Stimulated activated CD8-positive, alpha-beta memory T cell treated with anti-CD3 and anti-CD28 coated beads, Interleukin-12 subunit alpha, Interleukin-12 subunit beta, amount 100 ng/mL, for 4 hours (primary cell): ENCODE measurements around the gene NR6A1.
"Not testable (repeated sequence)": the region's sequence is repeated elsewhere in the genome, so short reads cannot be mapped to it uniquely, and the experiment has no call there.

ENCODE experiments used
- DNase-seq: peaks from one replicate; pipeline ENCODE4 v3.0.0-alpha.2; 2020; ENCODE audit warnings: low read depth

NR6A1 gene

DNA sequence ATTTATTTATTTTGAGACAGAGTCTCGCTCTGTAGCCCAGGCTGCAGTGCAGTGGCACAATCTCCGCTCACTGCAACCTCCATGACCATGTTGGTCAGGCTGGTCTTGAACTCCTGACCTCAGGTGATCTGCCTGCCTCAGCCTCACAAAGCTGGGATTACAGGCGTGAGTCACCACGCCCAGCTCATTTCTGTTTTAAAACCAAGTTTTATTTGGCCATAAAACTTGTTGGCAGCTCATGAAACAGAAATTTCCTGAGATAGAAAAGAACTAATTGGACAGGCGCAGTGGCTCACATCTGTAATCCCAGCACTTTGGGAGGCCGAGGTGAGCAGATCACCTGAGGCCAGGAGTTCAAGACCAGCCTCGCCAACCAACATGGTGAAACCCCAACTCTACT lies 155.3 kb downstream of the NR6A1 start:
- not testable (repeated sequence) for DNase-seq

DNA sequence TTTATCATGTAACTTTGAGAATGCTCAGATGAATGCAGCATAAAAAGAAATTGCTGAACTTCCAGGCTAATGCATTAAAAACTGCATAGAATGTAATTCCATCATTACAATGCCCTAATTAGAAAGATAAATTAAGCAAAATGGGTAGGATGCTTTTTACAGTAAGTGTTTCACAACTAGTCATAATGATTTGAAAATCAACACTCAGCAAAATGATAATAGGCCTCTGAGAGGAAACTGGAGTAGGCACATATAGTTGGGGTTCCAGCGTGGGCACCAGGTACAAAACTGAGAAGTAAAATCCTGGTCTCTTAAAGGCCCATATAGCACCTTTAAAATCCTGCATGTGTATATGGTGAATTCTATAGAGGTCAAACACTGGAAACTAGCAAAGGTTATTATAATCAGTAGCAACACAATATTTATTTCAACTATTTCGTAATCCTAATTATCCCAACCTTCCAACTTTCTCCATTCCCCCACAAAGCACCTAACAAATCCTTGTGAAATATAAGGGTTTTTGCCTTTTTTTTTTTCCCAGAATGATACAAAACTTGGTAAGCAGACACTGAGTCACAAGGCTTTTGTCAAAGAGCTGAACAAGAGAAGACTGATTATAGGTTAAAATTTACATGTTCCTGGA lies 155.9 kb downstream of the NR6A1 start:
- DNase-seq: no peak

DNA sequence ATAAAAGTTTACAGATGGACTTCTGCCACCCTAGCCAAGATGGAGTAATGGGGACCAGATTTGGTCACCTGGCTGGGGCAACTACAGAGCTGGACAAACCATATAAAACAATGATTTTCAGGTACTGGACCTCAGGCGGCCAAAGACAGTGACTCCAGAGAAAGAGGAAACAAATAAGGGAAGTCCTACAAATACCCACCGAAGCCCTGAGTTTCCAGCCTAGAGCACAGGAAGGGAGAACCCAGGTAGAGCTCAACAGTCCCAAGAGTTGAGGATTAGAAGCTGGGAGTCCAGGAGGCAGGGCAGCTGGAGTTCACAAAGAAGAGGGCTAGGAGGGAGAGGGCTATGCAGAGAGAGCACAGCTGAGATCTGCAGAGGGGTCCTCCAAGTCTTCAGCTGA lies 157.3 kb downstream of the NR6A1 start:
- DNase-seq: no peak

DNA sequence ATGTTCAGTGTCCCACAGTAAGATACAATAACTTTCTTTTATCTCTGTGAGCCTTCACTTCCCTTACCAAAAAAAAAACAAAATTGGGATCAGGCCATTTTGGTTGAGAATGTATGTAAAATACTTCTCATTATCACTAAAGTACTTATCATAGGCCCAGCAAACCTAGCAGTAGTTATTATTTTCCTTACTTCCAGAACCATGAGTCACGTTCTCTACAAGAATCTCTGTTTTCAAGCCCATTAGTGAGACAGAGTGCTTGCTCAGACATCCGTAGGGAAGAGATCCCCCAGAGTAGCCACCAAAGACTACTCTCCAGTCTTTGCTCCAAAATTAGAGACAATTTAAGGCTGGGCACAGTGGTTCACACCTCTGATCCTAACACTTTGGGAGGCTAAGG lies 160.0 kb downstream of the NR6A1 start:
- DNase-seq: no peak

DNA sequence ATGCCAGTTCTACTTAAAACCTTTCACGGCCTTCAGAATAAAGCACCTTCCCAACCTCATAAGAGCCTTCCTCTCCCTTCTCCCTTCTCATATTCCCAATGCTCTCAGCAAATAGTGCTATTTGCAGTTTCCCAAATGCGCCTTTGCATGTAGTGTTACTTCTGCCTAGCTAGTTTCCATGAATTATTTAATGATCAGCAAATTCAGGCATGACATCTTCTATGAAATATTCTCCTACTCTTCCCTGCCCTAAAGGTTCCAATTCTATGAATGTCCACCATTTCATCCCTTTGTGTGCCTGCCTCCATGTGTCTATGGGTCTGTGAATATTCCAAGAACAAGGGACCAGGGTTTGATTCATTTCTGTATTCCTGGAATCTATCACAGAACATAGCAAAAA lies 165.1 kb downstream of the NR6A1 start:
- no peak for DNase-seq

DNA sequence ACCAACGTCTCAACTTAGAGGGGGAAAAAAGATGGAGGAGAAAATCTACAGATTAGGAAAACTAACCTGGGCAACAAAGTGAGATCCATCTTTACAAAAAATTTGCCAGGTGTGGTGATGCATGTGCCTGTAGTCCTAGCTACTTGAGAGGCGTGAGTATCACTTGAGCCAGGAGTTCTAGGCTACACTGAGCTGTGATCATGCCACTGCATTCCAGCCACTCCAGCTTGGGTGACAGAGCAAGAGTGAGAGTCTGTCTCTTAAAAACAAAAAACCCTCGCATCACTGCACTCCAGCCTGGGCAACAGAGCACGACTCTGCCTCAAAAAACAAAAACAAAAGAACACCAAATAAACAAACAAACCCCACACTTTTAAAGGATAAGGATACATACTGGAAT lies 165.9 kb downstream of the NR6A1 start:
- DNase-seq: no peak

DNA sequence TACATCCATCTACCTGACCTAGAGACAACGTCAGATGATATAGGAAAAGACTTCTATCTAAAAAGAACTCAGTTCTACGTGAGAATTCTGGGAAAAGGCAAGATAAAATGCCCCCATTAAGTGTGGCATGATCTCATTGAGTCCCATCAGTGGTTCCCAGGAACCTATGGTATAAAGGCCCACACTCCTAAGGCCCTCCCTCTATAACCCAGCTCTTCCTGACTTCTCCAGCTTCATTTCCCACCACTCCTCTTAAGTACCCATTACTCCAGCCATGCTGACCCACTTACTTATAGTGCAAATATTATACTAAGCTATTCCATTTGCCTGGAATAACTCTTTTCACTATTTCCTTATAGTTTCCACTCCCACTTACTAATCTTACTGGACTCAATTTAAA lies 168.5 kb downstream of the NR6A1 start:
- no peak for DNase-seq

DNA sequence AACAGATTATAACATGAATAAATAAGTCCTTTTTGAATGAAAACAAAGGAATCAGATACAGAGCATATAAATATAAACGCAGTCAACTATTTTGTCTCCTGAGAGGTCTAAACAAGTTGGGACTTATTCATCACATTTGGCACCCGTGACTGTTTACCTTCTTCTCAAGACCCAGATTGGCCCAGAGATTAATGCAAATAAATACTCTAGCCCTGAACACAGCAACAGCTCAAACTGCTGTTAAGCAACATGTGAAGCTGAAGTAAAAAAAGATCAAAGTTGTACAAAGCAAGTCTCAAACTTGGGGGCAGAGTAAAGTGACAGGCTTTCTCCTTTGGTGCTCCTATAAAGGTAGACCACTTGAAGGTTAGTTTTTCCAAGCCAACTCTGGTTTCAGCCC lies 168.9 kb downstream of the NR6A1 start:
- DNase-seq: no peak

DNA sequence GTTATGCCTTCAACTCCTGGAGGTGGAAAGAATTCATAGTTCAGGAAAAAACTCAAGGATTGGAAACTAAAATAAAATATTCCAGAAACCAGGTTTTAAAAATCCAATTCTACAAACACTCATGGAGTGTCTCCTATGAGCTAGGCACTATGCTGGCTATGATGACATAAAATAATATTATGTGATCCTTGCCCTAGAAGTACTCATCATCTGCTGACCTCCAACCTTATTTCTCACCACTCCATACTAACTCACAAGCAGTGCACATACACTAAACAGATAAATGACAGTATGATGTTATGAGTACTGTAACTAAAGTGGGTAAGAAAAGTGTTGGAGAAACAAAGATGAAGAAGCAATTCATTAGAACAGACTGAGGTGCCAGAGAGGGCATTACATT lies 170.7 kb downstream of the NR6A1 start:
- DNase-seq: no peak

DNA sequence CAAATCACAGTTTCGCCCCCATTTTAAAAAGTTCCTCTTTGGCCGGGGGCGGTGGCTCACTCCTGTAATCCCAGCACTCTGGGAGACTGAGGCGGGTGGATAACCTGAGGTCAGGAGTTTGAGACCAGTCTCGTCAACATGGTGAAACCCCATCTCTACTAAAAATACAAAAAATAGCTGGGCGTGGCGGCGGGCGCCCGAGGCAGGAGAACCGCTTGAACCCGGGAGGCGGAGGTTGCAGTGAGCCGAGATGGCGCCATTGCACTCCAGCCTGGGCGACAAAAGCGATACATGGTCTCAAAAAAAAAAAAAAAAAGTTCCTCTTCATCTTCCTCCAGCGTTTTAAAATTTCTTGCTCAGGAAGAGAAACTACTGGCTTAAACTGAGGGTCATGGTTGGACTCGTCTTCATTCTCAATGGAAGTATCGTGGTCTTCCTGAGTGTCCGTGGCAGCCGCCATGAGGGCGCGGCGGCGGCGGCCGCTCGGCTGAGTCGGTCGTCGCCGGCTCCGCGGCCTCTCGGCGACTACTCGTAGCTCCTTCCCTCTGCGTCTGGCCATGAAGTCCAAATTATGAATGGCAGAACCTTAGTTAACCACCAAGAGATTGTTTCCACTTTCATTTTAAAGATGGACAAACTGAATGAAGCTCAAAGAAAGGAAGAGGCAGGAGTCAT lies 171.9 kb downstream of the NR6A1 start:
- no peak for DNase-seq

DNA sequence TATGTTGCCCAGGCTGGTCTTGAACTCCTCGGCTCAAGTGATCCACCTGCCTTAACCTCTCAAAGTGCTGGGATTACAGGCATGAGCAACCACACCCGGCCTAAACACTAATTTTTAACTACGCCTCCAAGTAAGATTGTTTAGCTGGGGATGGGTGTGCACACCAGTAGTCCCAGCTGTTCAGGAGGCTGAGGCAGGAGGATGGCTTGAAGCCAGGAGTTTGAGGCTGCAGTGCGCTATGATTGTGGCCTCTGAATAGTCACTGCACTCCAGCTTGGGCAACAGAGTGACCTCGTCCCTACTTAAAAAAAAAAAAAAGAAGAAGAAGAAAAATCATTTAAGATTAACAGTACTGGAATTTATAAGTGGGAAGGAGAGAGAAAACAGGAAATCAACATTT lies 173.1 kb downstream of the NR6A1 start:
- no peak for DNase-seq

DNA sequence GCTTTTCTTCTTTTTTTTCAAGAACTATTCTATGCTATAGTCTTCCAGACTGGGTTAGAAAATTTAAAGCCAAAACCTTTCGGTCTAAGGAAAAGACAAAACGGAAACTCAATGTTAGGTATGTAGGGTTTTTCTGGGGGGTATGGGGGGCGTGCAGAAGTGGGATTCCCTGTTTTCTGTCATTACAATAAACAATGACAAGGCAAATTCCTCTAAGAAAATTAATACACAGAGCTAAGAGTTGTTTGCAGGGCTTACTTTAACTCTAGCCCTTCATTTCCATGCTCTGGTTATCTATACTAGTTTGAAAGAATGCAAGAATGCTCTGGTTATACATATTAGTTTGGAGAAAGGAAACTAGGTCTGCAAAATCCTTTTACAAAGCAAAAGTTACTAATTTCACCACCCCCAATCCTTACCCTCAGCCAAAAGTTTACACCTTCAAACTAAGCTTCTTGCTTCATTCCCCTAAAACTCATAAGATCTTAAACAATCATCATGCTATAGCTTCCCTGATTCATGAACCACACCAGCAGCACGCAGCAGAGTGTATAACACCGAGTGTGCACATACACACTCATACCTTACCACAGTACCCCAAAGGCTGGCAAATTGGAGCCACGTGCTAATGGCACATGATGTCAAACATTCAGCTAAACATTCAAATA lies 174.8 kb downstream of the NR6A1 start:
- no peak for DNase-seq

DNA sequence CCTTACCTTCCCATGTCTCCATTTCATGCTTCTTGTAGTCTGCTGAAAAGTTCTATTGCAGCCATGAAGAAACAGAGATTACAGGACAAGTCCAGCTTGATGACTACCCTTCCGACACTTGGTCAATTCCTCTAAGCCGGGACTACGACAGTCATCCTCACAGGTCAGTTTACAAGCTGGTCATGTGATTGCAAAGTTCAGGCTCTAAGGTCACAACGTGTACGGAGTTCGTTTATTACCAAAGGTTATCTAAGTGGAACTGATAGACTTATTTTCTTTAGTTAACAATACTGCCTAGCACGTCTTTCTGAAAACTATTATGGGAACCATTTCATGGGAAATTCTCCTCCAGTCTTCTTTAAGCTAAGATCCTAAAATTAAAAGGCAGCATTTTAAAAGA lies 175.4 kb downstream of the NR6A1 start:
- DNase-seq: no peak

DNA sequence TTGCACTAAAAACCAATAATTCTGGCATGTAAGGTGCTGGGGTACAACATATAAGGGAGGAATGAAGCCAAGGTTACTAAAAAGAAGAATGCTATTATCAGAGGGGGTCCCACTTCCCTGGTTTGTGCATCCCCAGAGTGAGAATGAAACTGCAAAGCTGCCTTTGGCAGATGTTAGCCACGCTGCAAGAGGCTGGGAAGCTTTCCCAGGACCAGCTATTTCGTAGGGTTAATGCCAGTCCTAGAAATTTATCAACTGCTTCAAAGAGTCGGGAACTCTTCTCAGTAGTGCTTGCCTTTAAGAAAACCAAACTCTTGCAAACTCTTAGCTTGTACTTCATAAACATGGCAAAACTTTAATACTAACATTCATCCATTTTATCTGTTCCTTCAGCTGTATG lies 176.4 kb downstream of the NR6A1 start:
- DNase-seq: no peak

DNA sequence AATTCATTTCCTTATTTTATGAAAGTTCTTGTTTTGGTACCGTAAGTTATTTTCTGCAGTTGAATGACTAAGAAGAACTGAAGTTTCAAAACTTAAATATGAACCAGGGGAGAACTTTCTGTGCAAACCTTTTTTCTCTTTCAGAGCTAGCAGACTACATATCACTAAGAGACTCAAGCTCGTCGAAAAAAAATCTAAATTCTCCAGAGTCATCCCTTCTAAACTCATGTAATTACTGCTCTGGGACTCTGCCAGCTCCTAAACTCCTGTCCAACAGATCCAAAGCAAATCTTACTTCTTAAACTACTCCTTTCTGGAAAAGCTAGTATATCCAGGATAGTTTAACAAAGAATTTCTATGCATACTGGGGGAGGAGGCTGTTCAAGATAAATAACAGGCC lies 176.9 kb downstream of the NR6A1 start:
- DNase-seq: no peak

DNA sequence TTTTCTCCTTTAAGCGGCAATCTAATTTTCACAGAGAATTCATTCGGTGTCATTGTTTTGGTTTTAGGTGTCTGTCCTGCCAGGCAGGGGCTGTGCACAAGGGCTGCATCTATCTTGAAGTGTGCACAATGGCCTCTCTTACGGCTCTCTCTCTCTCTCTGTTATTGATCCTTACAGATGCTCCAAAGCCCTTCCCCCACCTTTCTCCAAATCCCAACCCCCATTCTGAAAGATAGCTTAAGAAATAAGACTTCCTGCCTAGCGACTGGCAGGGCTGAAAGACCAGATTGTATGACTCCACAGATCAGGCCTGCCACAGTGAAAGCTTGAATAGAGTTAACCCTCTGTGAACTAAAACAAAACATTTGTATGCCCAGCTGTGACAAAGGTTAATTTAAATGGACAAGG lies 177.5 kb downstream of the NR6A1 start:
- no peak for DNase-seq

DNA sequence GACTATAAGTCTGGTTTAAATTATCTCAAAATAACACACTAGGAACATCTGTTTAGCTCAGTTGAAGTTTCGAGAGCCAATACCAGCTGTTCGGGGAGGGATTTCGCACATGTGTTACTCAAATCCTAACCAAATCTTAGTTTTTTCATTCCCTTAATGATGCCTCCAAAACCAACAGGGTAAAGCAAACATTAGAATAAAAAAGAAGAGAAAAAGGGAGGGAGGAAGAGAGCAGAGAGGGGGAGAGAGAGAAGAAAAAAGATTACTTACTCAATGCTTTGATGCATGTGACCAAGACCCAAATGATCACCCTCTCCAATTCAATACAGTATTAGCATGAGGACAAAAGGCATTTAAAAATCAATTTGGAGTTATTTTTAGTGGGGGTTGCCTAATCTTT lies 177.9 kb downstream of the NR6A1 start:
- no peak for DNase-seq

DNA sequence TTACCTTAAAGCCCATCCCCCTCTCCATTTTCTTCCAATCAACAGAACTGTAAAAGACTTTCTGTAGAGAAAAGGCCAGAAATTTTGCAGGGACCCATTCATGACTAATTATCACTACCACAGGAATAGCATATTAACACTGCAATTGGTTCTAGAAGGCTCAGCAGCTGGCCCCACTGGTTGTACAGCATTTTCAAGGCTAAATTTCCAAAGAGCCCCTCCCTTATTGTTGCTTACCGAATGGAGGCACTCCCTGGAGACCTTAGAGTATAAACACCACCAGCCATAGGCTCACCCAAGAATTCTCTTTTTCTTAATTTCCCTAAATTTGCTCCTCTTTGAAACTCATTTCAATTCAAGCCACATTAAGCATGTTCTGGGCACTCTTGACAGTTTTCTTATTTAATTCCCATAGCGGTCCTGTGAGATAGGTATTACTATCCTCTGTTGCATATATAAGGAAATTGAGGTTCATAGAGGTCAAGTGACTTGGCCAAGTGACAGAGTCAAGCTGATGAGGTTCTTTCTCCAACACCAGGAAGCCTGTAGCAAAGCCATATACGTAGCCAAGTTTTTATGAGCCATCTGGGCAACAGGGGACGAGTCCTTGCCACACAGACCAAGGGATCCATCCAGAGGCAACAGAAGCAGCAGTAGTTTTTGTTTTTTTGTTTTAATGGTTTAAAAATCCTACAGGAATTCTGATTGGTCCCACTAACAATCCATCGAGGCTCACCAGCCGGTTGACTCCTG lies 180.0 kb downstream of the NR6A1 start:
- no peak for DNase-seq

DNA sequence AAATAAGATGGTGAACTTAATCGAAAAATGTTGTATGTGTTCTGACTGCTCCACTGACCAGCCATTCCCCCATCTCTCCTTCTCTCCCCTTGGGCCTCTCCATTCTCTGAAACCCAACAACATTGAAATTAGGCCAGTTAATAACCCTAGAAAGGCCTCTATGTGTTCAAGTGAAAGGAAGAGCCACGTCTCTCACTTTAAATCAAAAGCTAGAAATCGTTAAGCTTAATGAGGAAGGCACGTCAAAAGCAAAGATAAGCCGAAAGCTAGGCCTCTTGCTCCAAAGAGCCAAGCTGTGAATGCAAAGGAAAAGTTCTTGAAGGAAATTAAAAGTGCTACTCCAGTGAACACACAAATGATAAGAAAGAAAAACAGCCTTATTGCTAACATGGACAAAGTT lies 186.5 kb downstream of the NR6A1 start:
- DNase-seq: no peak

DNA sequence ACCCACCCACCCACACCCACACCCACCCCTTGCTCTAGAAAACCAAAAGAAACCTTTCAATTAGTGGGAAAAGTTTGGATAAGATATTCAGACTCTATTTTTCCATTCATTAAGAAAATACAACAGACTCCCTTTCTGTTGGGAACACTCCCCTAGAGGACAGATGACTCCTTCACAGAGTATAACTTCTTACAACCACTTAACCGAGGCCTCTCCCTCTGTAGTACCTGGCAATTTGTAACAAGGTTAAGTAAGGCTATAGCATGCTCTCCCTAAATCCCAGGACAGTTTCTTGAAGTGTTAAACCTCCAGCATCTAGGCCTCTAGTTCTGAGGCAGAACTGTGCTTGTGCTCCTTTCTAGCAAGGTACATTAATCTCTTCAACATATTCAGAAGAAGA lies 188.0 kb downstream of the NR6A1 start:
- no peak for DNase-seq

DNA sequence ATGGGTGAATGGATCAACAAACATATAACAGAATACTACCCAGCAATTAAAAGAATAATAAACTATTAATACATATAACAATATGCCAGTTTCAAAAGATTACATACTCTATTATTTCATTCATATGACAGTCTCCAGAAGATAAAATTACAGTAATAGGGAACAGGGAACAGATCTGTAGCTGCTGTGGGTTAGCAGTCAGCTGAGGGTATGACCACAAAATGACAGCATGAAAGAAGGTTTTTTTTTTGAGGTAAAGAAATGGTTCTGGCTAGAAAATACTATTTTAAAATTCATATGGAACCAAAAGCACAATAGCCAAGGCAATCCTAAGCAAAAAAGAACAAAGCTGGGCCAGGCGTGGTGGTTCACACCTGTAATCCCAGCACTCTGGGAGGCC lies 190.9 kb downstream of the NR6A1 start:
- DNase-seq: no peak

DNA sequence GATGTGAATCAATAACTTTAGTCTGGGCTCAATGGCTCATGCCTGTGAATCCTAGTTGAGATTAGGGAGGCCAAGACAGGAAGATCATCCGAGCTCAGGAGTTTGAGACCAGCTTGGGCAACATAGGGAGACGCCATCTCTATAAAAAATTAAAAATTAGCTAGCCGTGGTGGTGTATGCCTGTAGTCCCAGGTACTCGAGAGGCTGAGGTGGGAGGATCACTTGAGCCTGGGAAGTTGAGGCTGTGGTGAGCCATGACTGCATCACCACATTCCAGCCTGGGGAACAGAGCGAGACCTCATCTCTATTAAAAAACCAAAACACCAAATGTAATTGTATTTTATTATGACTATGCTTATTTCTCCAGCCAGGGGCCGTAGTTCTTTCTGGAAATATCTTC lies 194.4 kb downstream of the NR6A1 start:
- no peak for DNase-seq
